Measurements from ENCODE around the gene RHOBTB3. TPM values are rescaled to one million over a fixed set of nuclear protein-coding genes. Genes with fewer than 3 reads are reported as not detected.
A peak's percentile ranks its signal among the peaks of the same experiment; 100 is the strongest.

Gene RHOBTB3
- total and polyA plus RNA-seq, 10 of the 15 experiments (the other 5 are each of a cell fraction or from before 2014, with no cell fraction given) = 3.6 to 42.8 (median 8.4) TPM

DNA sequence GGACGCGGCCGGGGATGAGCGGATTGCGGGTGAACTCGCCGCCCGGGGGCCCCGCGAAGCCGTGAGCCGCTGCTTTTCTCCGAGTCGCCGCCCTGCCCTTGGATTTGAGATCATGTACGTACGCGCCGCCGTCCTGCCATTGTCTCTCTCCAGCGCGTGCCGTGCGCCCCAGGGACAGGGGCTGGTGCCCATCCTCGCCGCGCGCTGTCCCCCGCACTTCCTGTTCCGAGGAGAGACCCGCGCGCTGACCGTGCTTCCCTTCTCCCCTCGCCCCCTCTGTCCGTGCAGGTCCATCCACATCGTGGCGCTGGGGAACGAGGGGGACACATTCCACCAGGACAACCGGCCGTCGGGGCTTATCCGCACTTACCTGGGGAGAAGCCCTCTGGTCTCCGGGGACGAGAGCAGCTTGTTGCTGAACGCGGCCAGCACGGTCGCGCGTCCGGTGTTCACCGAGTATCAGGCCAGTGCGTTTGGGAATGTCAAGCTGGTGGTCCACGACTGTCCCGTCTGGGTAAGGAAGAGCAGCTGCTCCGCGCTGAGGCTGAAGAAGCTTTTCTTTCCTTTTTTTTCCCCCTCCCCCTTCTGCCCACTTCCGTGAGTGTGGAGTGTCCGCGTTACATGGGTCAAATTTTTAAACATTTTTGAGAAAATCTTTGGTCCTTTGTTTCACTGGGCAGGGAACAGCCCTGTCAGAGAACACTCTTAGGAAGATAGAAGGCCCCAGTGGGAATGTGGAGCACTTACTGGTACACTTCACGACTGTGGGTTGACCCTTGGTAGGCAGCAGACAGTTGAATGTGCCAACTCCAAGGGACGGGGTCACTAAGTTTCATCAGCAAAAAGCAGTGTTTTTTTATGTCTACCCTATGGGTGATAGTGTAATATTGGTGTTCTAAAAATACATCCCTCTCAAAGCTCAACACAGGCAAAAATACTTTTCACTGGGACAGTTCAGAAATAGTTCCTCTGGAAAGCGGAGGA, 727 bp downstream of the RHOBTB3 start (continued):
- TF ChIP-seq, protein P1, sequence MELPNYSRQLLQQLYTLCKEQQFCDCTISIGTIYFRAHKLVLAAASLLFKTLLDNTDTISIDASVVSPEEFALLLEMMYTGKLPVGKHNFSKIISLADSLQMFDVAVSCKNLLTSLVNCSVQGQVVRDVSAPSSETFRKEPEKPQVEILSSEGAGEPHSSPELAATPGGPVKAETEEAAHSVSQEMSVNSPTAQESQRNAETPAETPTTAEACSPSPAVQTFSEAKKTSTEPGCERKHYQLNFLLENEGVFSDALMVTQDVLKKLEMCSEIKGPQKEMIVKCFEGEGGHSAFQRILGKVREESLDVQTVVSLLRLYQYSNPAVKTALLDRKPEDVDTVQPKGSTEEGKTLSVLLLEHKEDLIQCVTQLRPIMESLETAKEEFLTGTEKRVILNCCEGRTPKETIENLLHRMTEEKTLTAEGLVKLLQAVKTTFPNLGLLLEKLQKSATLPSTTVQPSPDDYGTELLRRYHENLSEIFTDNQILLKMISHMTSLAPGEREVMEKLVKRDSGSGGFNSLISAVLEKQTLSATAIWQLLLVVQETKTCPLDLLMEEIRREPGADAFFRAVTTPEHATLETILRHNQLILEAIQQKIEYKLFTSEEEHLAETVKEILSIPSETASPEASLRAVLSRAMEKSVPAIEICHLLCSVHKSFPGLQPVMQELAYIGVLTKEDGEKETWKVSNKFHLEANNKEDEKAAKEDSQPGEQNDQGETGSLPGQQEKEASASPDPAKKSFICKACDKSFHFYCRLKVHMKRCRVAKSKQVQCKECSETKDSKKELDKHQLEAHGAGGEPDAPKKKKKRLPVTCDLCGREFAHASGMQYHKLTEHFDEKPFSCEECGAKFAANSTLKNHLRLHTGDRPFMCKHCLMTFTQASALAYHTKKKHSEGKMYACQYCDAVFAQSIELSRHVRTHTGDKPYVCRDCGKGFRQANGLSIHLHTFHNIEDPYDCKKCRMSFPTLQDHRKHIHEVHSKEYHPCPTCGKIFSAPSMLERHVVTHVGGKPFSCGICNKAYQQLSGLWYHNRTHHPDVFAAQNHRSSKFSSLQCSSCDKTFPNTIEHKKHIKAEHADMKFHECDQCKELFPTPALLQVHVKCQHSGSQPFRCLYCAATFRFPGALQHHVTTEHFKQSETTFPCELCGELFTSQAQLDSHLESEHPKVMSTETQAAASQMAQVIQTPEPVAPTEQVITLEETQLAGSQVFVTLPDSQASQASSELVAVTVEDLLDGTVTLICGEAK (IDR thresholded peaks at IDR 0.05; ENCODE audit: borderline replicate concordance) = peak; percentile 28; the same call in 1 of the 2 replicates
- TF ChIP-seq KLF5 (IDR thresholded peaks at IDR 0.05; ENCODE audit: partially characterized antibody) (no peak), RFX5 (IDR thresholded peaks at IDR 0.05; ENCODE audit: low read depth, low read length) (no peak), EED (IDR thresholded peaks at IDR 0.05; ENCODE audit: low read depth) (peak; percentile 63; the same call in 1 of the 2 replicates), EGR1 (IDR thresholded peaks at IDR 0.05; ENCODE audit: borderline replicate concordance in 1 of 2, low read depth in 2 of 2, low read length in 2 of 2) (0 out of 3 replicates have a peak, but pooled peaks of 1 of the 2 experiments have one; percentile 13), HDGF (IDR thresholded peaks at IDR 0.05) (0 out of 2 replicates have a peak, but pooled peaks have one; percentile 16), FOXM1 (IDR thresholded peaks at IDR 0.05; ENCODE audit: low read depth, low read length) (no peak), SP1 (IDR thresholded peaks at IDR 0.05; ENCODE audit: low read depth, low read length) (no peak), GATAD2B (conservative IDR thresholded peaks at IDR 0.05; ENCODE audit: low read depth) (peak; percentile 3; the same call in 1 of the 2 replicates), RELB (IDR thresholded peaks at IDR 0.05; ENCODE audit: low read depth) (0 out of 2 replicates have a peak, but pooled peaks have one; percentile 13), E4F1 (IDR thresholded peaks at IDR 0.05; ENCODE audit: borderline replicate concordance, partially characterized antibody) (peak; percentile 31), MEF2A (IDR thresholded peaks at IDR 0.05; ENCODE audit: insufficient read depth, low read depth, low read length) (0 out of 2 replicates have a peak, but pooled peaks have one; percentile 11), KAT2A (conservative IDR thresholded peaks at IDR 0.05; ENCODE audit: control insufficient read depth, low read depth, low read length) (no peak), MLLT1 (IDR thresholded peaks at IDR 0.05) (peak; percentile 60), IKZF1 (conservative IDR thresholded peaks at IDR 0.05) (peak; percentile 73), SREBF2 (IDR thresholded peaks at IDR 0.05; ENCODE audit: low read length) (no peak)
